Smooth muscle cell (in vitro differentiated cells): ENCODE results near the gene METTL25B. TPM values are rescaled to one million over a fixed set of nuclear protein-coding genes. Genes with fewer than 3 reads are reported as not detected.

ENCODE experiments used
- DNase-seq: peaks from one replicate; lab custom pipeline; 2025; ENCODE audit not compliant: unreplicated experiment; lab: John Stamatoyannopoulos, UW
- H2AFZ ChIP-seq: fragments of 200-600 bp; sonication (generic); 2 replicates; pipeline ENCODE4 v1.6.0; 2016; ENCODE audit warnings: antibody characterized with exemption, low read depth, mild to moderate bottlenecking
- H3F3A ChIP-seq: fragments of 200-600 bp; sonication (generic); 2 replicates; pipeline ENCODE4 v1.6.0; 2017; ENCODE audit warnings: antibody characterized with exemption, low read depth
- H3K27ac ChIP-seq: fragments of 200-600 bp; sonication (generic); 2 replicates; pipeline ENCODE4 v1.5.1; 2016; ENCODE audit warnings: low read depth, mild to moderate bottlenecking
- H3K27me3 ChIP-seq: fragments of 200-600 bp; sonication (generic); 2 replicates; pipeline ENCODE4 v1.6.1; 2016; ENCODE audit warnings: low read depth, mild to moderate bottlenecking
- H3K36me3 ChIP-seq: fragments of 200-600 bp; sonication (generic); 2 replicates; pipeline ENCODE4 v1.5.1; 2016; ENCODE audit warnings: low read depth
- H3K4me1 ChIP-seq: fragments of 200-600 bp; sonication (generic); 2 replicates; pipeline ENCODE4 v1.5.1; 2016; ENCODE audit warnings: low read depth
- H3K4me2 ChIP-seq: fragments of 200-600 bp; sonication (generic); 2 replicates; pipeline ENCODE4 v1.6.0; 2016; ENCODE audit warnings: mild to moderate bottlenecking
- H3K4me3 ChIP-seq: fragments of 200-600 bp; sonication (generic); 2 replicates; pipeline ENCODE4 v1.5.1; 2016; ENCODE audit warnings: mild to moderate bottlenecking
- H3K79me2 ChIP-seq: fragments of 200-600 bp; sonication (generic); 2 replicates; pipeline ENCODE4 v1.6.0; 2016; ENCODE audit warnings: low read depth, mild to moderate bottlenecking
- H3K9ac ChIP-seq: fragments of 200-600 bp; sonication (generic); 2 replicates; pipeline ENCODE4 v1.6.0; 2016; ENCODE audit warnings: low read depth
- H3K9me3 ChIP-seq: fragments of 200-600 bp; sonication (generic); replicated peaks from 2 replicates; pipeline ENCODE4 v1.5.1; 2016; ENCODE audit warnings: low read depth
- H4K20me1 ChIP-seq: fragments of 200-600 bp; sonication (generic); 2 replicates; pipeline ENCODE4 v1.6.0; 2016; ENCODE audit warnings: low read depth
- WGBS: methylation state at CpG from one replicate; pipeline ENCODE4 v1.1.7; 2016; ENCODE audit warnings: low lambda C conversion rate; 5-methylcytosine and 5-hydroxymethylcytosine counted together
- polyA plus RNA-seq: library from polyadenylated mRNA; unstranded; fragments of >200 nt; fragmentation: Nextera tagmentation; extraction: Ambion mirVana; gene quantifications from 2 replicates; pipeline ENCODE4 v1.2.1, GENCODE V29; 2016
- total RNA-seq: library from RNA; depleted of rRNA; stranded (reverse); fragments of >200 nt; gene quantifications from 2 replicates; pipeline ENCODE4 v1.2.3, GENCODE V29; 2014
- TF ChIP-seq, protein P1 (sequence below): fragments of 200-600 bp; sonication (generic); IDR thresholded peaks from 2 replicates; pipeline ENCODE4 v1.5.1; 2017; ENCODE audit warnings: borderline replicate concordance, mild to moderate bottlenecking, antibody characterized with exemption; ENCODE audit not compliant: insufficient read depth, poor library complexity, severe bottlenecking

Gene METTL25B
- total and polyA plus RNA-seq, 2 experiments from 2014 or later = 11.0 to 17.5 TPM

- H3K4me1 ChIP-seq = peaks cover 42% of the 10 kb centered on the region
- peaks cover 13% of the 10 kb centered on the region for H3F3A ChIP-seq
- WGBS = 2% methylated on average over 18 of the region's 29 CpGs
- no peaks in the 10 kb centered on the region for H3K36me3 ChIP-seq
- no peaks in the 10 kb centered on the region for H3K27me3 ChIP-seq
- H3K79me2 ChIP-seq = peaks cover 60% of the 10 kb centered on the region
- TF ChIP-seq, protein P1, sequence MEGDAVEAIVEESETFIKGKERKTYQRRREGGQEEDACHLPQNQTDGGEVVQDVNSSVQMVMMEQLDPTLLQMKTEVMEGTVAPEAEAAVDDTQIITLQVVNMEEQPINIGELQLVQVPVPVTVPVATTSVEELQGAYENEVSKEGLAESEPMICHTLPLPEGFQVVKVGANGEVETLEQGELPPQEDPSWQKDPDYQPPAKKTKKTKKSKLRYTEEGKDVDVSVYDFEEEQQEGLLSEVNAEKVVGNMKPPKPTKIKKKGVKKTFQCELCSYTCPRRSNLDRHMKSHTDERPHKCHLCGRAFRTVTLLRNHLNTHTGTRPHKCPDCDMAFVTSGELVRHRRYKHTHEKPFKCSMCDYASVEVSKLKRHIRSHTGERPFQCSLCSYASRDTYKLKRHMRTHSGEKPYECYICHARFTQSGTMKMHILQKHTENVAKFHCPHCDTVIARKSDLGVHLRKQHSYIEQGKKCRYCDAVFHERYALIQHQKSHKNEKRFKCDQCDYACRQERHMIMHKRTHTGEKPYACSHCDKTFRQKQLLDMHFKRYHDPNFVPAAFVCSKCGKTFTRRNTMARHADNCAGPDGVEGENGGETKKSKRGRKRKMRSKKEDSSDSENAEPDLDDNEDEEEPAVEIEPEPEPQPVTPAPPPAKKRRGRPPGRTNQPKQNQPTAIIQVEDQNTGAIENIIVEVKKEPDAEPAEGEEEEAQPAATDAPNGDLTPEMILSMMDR = no peak
- H3K4me3 ChIP-seq = peak overlapping the region; percentile 75
- H3K4me2 ChIP-seq = peak overlapping the region; percentile 97
- peak overlapping the region; percentile 100 for H3K9ac ChIP-seq
- H3K9me3 ChIP-seq = no peaks in the 10 kb centered on the region
- peak overlapping the region; percentile 100 for H3K27ac ChIP-seq
- DNase-seq = peak; percentile 91
- no peak overlapping the region for H2AFZ ChIP-seq
- no peaks in the 10 kb centered on the region for H4K20me1 ChIP-seq
Measured at GRCh38 chr1:156746728-156747631, 18.7 kb downstream of the METTL25B start.

- Histone ChIP-seq H3K4me2 (peak overlapping the region; percentile 97), H2AFZ (no peak overlapping the region), H3K36me3 (no peaks in the 10 kb centered on the region), H3K9ac (peak overlapping the region; percentile 100), H3K27ac (peak overlapping the region; percentile 100), H3K4me1 (peaks cover 49% of the 10 kb centered on the region), H3K79me2 (peaks cover 66% of the 10 kb centered on the region), H3K4me3 (peak overlapping the region; percentile 75), H4K20me1 (no peaks in the 10 kb centered on the region), H3F3A (peaks cover 7% of the 10 kb centered on the region), H3K27me3 (no peaks in the 10 kb centered on the region), H3K9me3 (no peaks in the 10 kb centered on the region)
- WGBS = 42% methylated on average over 8 of the region's 8 CpGs
- TF ChIP-seq, protein P1 = no peak
- DNase-seq = no peak
Measured at GRCh38 chr1:156747742-156748669, 19.7 kb downstream of the METTL25B start.

GRCh38 chr1:156748670-156749418 is 20.6 kb downstream of the METTL25B start:
- Histone ChIP-seq H3F3A (peaks cover 6% of the 10 kb centered on the region), H3K4me1 (peaks cover 50% of the 10 kb centered on the region), H3K27me3 (no peaks in the 10 kb centered on the region), H3K9me3 (no peaks in the 10 kb centered on the region), H3K4me2 (peak overlapping the region; percentile 97), H4K20me1 (no peaks in the 10 kb centered on the region), H3K79me2 (peaks cover 66% of the 10 kb centered on the region), H2AFZ (no peak overlapping the region), H3K36me3 (no peaks in the 10 kb centered on the region), H3K4me3 (peak overlapping the region; percentile 75), H3K27ac (peak overlapping the region; percentile 100), H3K9ac (peak overlapping the region; percentile 100)
- 34% methylated on average over 9 of the region's 9 CpGs for WGBS
- TF ChIP-seq, protein P1 = no peak
- no peak for DNase-seq
